ENCODE results near the gene CAPZA1.

DNA sequence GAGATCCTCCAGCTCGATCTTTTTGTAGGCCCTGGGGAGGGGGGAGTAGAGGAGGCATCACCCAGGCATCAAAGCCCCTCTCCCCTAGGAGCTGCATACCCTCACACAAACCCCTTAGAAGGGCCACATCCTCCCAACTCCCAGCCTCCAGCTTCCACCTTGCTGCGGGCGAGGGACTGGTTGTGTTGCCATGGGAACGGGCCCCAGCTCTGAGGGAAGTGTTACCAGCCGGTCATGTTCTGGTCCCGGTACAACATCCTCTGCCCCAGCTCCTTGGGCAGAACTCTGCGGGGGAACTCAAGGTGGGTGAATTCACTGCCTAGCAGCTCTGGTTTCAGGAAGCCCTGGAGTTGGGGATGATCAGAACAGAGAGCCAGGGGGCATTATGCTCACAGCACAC, 91.4 kb downstream of the CAPZA1 start:
- TF ChIP-seq ZNF274 (IDR thresholded peaks at IDR 0.05; ENCODE audit: low read depth, low read length) (no peak), YY1 (IDR thresholded peaks at IDR 0.05; ENCODE audit: insufficient read depth, insufficient read length) (no peak)
